HCT116 (cell line): ENCODE data around the gene RYR2. TPM values are rescaled to one million over a fixed set of nuclear protein-coding genes. Genes with fewer than 3 reads are reported as not detected.

Source experiments
- ATAC-seq: fragments of 200-7000 bp; cut with Tn5 transposase; 2 replicates; pipeline ENCODE4 v1.9.1; 2020; ENCODE audit warnings: mild to moderate bottlenecking, moderate library complexity
- BruUV-seq: library from RNA; stranded (reverse); fragments of 400-500 nt; replicated peaks from 2 replicates; lab custom pipeline; 2021; lab: Mats Ljungman, UMichigan
- CTCF ChIA-PET: fragments of 300-600 bp; sonication (Branson Sonifier 250); formaldehyde crosslinking; loops from one replicate; lab custom pipeline; 2021; ENCODE audit warnings: antibody characterized with exemption; lab: Charles Lee
- POLR2A ChIA-PET: fragments of 300-600, 350-600 bp; sonication (Branson Sonifier 250); formaldehyde crosslinking; loops from one replicate; lab custom pipeline; 2021; ENCODE audit warnings: antibody characterized with exemption; lab: Charles Lee
- RAD21 ChIA-PET, 2 experiments: fragments of 300-600 bp; sonication (Branson Sonifier 250); formaldehyde crosslinking; loops; one replicate each; lab custom pipeline; 2023; ENCODE audit warnings: low total read pairs in 2 of 2; ENCODE audit not compliant: uncharacterized antibody in 2 of 2, unreplicated experiment in 2 of 2, low non-redundant PET in 1 of 2; lab: Charles Lee
- DNase-seq: peaks from one replicate; pipeline ENCODE4 v3.0.0-alpha.2; 2010; ENCODE audit warnings: low read depth, low spot score
- H2AFZ ChIP-seq: fragments of 200-600 bp; shearing (Covaris generic), sonication (generic); 2 replicates; pipeline ENCODE4 v1.6.1; 2017; ENCODE audit warnings: low read depth, mixed run types, mixed read lengths, antibody characterized with exemption, low read length; ENCODE audit not compliant: poor library complexity, severe bottlenecking
- H3K27ac ChIP-seq: 2 replicates; pipeline ENCODE4 v1.5.1; 2012; ENCODE audit warnings: low read depth, low read length
- H3K27me3 ChIP-seq: fragments of 200-600 bp; sonication (generic); 2 replicates; pipeline ENCODE4 v1.6.1; 2016; ENCODE audit warnings: mixed run types, low read length, mixed read lengths; ENCODE audit not compliant: insufficient read depth
- H3K36me3 ChIP-seq, 2 experiments: fragments of 200-500 bp in 1 of 2; fragments of 200-600 bp in 1 of 2; sonication (Bioruptor generic) in 1 of 2; sonication (generic) in 1 of 2; 2 replicates each; pipeline versions ENCODE4 v1.5.1 to v1.6.1; 2014 to 2016; ENCODE audit warnings: low read length in 2 of 2, inconsistent platforms in 1 of 2, mixed read lengths in 1 of 2, mixed run types in 1 of 2; ENCODE audit not compliant: insufficient read depth in 2 of 2, control insufficient read depth in 1 of 2
- H3K4me1 ChIP-seq, 2 experiments: fragments of 200-600 bp in 1 of 2; sonication (generic) in 1 of 2; 2 replicates each; pipeline versions ENCODE4 v1.5.1 to v1.6.1; 2012 to 2017; ENCODE audit warnings: low read length in 2 of 2, inconsistent platforms in 1 of 2, mild to moderate bottlenecking in 1 of 2, mixed read lengths in 1 of 2, mixed run types in 1 of 2, moderate library complexity in 1 of 2; ENCODE audit not compliant: insufficient read depth in 2 of 2, control insufficient read depth in 1 of 2
- H3K4me2 ChIP-seq: fragments of 200-600 bp; sonication (generic); 2 replicates; pipeline ENCODE4 v1.6.1; 2017; ENCODE audit warnings: mixed run types, low read length, mixed read lengths
- H3K4me3 ChIP-seq, 2 experiments: fragments of 200-600 bp in 1 of 2; sonication (generic) in 1 of 2; replicated peaks in 1 of 2; 2 replicates each; pipeline ENCODE4 v1.5.1; 2011 to 2016; ENCODE audit warnings: low read length in 2 of 2, control low read depth in 1 of 2, low read depth in 1 of 2, mild to moderate bottlenecking in 1 of 2, mixed read lengths in 1 of 2, mixed run types in 1 of 2
- H3K79me2 ChIP-seq: fragments of 200-600 bp; sonication (generic); 2 replicates; pipeline ENCODE4 v1.6.1; 2017; ENCODE audit warnings: mild to moderate bottlenecking, mixed run types, low read length, moderate library complexity, mixed read lengths; ENCODE audit not compliant: insufficient read depth
- H3K9ac ChIP-seq: fragments of 200-600 bp; sonication (generic); 2 replicates; pipeline ENCODE4 v1.6.1; 2016; ENCODE audit warnings: low read length, mixed read lengths
- H3K9me2 ChIP-seq: fragments of 200-600 bp; sonication (generic), shearing (Covaris generic); 2 replicates; pipeline ENCODE4 v1.6.1; 2017; ENCODE audit warnings: mixed run types, mild to moderate bottlenecking, moderate library complexity; ENCODE audit not compliant: insufficient read depth
- H3K9me3 ChIP-seq, 2 experiments: fragments of 200-500 bp in 1 of 2; fragments of 200-600 bp in 1 of 2; sonication (Bioruptor generic) in 1 of 2; sonication (generic) in 1 of 2; 2 replicates each; pipeline ENCODE4 v1.6.1; 2014 to 2017; ENCODE audit warnings: low read length in 2 of 2, mixed read lengths in 2 of 2, inconsistent platforms in 1 of 2, low read depth in 1 of 2, mild to moderate bottlenecking in 1 of 2, mixed run types in 1 of 2, moderate library complexity in 1 of 2; ENCODE audit not compliant: control insufficient read depth in 1 of 2, insufficient read depth in 1 of 2
- H4K20me1 ChIP-seq: fragments of 200-600 bp; sonication (generic), shearing (Covaris generic); 2 replicates; pipeline ENCODE4 v1.6.1; 2017; ENCODE audit warnings: mixed run types, mild to moderate bottlenecking, moderate library complexity; ENCODE audit not compliant: insufficient read depth
- ATF3 ChIP-seq: IDR thresholded peaks from 2 replicates; pipeline ENCODE4 v1.6.1; 2012
- CBX3 ChIP-seq: IDR thresholded peaks from 2 replicates; pipeline ENCODE4 v1.6.1; 2012; ENCODE audit warnings: low read depth
- CEBPB ChIP-seq: IDR thresholded peaks from 2 replicates; pipeline ENCODE4 v1.6.1; 2012; ENCODE audit warnings: low read depth
- EGR1 ChIP-seq: IDR thresholded peaks from 2 replicates; pipeline ENCODE4 v1.6.1; 2012; ENCODE audit warnings: low read depth
- EZH2 ChIP-seq: fragments of 200-600 bp; sonication (generic); IDR thresholded peaks from 2 replicates; pipeline ENCODE4 v1.6.1; 2017; ENCODE audit warnings: antibody characterized with exemption, mixed run types
- POLR2A ChIP-seq: IDR thresholded peaks from 2 replicates; pipeline ENCODE4 v1.7.0; 2011; ENCODE audit warnings: borderline replicate concordance; ENCODE audit not compliant: insufficient read depth, insufficient read length; ENCODE audit errors: extremely low read depth
- POLR2AphosphoS5 ChIP-seq: IDR thresholded peaks from 2 replicates; pipeline ENCODE4 v1.6.1; 2011; ENCODE audit warnings: mild to moderate bottlenecking, low read depth, low read length, moderate library complexity
- REST ChIP-seq: IDR thresholded peaks from 2 replicates; pipeline ENCODE4 v1.6.1; 2012; ENCODE audit warnings: low read depth
- SIN3A ChIP-seq: IDR thresholded peaks from 2 replicates; pipeline ENCODE4 v1.6.1; 2012; ENCODE audit warnings: low read depth
- SRF ChIP-seq: IDR thresholded peaks from 2 replicates; pipeline ENCODE4 v1.6.1; 2012; ENCODE audit warnings: low read depth
- TCF7L2 ChIP-seq: IDR thresholded peaks from 2 replicates; pipeline ENCODE4 v1.7.0; 2011; ENCODE audit warnings: borderline replicate concordance, inconsistent platforms; ENCODE audit not compliant: insufficient read depth, insufficient read length; ENCODE audit errors: extremely low read depth
- ZBTB33 ChIP-seq: IDR thresholded peaks from 2 replicates; pipeline ENCODE4 v1.6.1; 2011; ENCODE audit warnings: mild to moderate bottlenecking, low read length, moderate library complexity; ENCODE audit not compliant: insufficient replicate concordance; ENCODE audit errors: extremely low read depth
- ZFX ChIP-seq: fragments of 450-650 bp; IDR thresholded peaks from 2 replicates; pipeline ENCODE4 v1.6.1; 2017
- intact Hi-C: fragments of 100-400 bp; cut with micrococcal nuclease; formaldehyde crosslinking; loops from 2 replicates; pipeline ENCODE4 v1.10.0; 2022
- total RNA-seq: library from RNA; stranded (reverse); gene quantifications from one replicate; pipeline ENCODE4 v1.2.1, GENCODE V29; 2021; ENCODE audit not compliant: unreplicated experiment

The RYR2 gene
- total RNA-seq, 1 experiment from 2014 or later: 0.02 TPM

GRCh38 chr1:237500566-237500965 is 458.6 kb downstream of the RYR2 start:
- POLR2A ChIA-PET: no interaction called here
- no peak for DNase-seq
- Histone ChIP-seq H3K36me3 (no peaks in the 10 kb centered on the region), H3K27me3 (no peaks in the 10 kb centered on the region), H3K9me2 (no peaks in the 10 kb centered on the region), H3K4me3 (no peak overlapping the region), H4K20me1 (no peaks in the 10 kb centered on the region), H3K79me2 (no peaks in the 10 kb centered on the region), H3K9me3 (peaks cover 0 to 9% of the 10 kb centered on the region in 2 experiments; a peak in 2 of 4 replicates), H3K9ac (no peak overlapping the region), H3K27ac (no peak overlapping the region), H3K4me2 (no peak overlapping the region), H2AFZ (no peak overlapping the region), H3K4me1 (no peaks in the 10 kb centered on the region)
- TF ChIP-seq EZH2: no peak
- TF ChIP-seq REST: no peak
- no peak for TF ChIP-seq POLR2A
- no peak for TF ChIP-seq TCF7L2
- TF ChIP-seq ZFX: no peak
- no peak for TF ChIP-seq SRF
- TF ChIP-seq CBX3: no peak
- TF ChIP-seq CEBPB: no peak
- no peak for TF ChIP-seq POLR2AphosphoS5
- no peak for TF ChIP-seq SIN3A
- no peak for TF ChIP-seq EGR1
- no peak for TF ChIP-seq ATF3
- TF ChIP-seq ZBTB33: no peak
- CTCF ChIA-PET: no interaction called here
- RAD21 ChIA-PET: no interaction called here
- ATAC-seq: no peak
- intact Hi-C loops: no loop called here
- no TSS peak for BruUV-seq
